Brain microvascular endothelial cell (primary cell): ENCODE data around the gene SDR39U1.
A peak's percentile ranks its signal among the peaks of the same experiment; 100 is the strongest.

ENCODE experiments used
- DNase-seq: peaks from one replicate; pipeline ENCODE4 v3.0.0-alpha.2; 2020
- H3K27ac ChIP-seq: fragments of 250-450 bp; sonication (Bioruptor Pico); 2 replicates; pipeline ENCODE4 v1.5.1; 2020; ENCODE audit warnings: mild to moderate bottlenecking, moderate library complexity
- H3K27me3 ChIP-seq: fragments of 250-450 bp; sonication (Bioruptor Pico); replicated peaks from 2 replicates; pipeline ENCODE4 v1.5.1; 2020; ENCODE audit warnings: mild to moderate bottlenecking
- H3K36me3 ChIP-seq: fragments of 250-450 bp; sonication (Bioruptor Pico); replicated peaks from 2 replicates; pipeline ENCODE4 v1.5.1; 2020; ENCODE audit warnings: mild to moderate bottlenecking
- H3K4me3 ChIP-seq: 2 replicates; pipeline ENCODE4 v1.5.1; 2011; ENCODE audit warnings: low read depth, mild to moderate bottlenecking, control low read depth, low read length, moderate library complexity
- in situ Hi-C: cut with HindIII; loops from 2 replicates; pipeline ENCODE4 v1.10.0; 2017; ENCODE audit warnings: low sequenced_read_pairs, low pct_ligation_motif_present
- TF ChIP-seq, protein P1 (sequence below): IDR thresholded peaks from 2 replicates; pipeline ENCODE4 v1.5.1; 2011; ENCODE audit warnings: low read depth, mild to moderate bottlenecking, moderate library complexity, low read length, control low read depth, inconsistent platforms; ENCODE audit errors: missing control alignments

The SDR39U1 gene

DNA sequence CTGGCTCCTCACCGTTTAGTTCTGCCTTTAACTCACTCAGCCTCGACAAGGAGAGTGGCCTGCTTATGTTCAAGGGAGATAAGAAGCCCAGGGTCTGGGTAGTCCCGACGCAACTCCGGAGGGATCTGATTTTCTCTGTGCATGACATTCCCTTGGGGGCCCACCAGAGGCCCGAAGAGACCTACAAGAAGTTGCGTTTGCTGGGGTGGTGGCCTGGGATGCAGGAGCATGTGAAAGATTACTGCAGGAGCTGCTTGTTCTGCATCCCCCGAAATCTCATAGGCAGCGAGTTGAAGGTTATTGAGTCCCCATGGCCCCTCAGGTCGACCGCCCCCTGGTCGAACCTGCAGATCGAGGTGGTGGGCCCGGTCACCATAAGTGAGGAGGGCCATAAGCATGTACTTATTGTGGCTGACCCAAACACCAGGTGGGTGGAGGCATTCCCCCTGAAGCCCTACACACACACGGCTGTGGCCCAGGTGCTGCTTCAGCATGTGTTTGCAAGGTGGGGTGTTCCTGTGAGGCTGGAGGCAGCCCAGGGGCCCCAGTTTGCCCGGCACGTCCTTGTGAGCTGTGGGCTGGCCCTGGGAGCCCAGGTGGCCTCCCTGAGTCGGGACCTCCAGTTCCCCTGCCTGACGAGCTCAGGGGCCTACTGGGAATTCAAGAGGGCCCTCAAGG lies 26.2 kb downstream of the SDR39U1 start:
- DNase-seq: no peak
- H3K4me3 ChIP-seq: no peak overlapping the region
- H3K36me3 ChIP-seq: peaks cover 4% of the 10 kb centered on the region
- TF ChIP-seq, protein P1, sequence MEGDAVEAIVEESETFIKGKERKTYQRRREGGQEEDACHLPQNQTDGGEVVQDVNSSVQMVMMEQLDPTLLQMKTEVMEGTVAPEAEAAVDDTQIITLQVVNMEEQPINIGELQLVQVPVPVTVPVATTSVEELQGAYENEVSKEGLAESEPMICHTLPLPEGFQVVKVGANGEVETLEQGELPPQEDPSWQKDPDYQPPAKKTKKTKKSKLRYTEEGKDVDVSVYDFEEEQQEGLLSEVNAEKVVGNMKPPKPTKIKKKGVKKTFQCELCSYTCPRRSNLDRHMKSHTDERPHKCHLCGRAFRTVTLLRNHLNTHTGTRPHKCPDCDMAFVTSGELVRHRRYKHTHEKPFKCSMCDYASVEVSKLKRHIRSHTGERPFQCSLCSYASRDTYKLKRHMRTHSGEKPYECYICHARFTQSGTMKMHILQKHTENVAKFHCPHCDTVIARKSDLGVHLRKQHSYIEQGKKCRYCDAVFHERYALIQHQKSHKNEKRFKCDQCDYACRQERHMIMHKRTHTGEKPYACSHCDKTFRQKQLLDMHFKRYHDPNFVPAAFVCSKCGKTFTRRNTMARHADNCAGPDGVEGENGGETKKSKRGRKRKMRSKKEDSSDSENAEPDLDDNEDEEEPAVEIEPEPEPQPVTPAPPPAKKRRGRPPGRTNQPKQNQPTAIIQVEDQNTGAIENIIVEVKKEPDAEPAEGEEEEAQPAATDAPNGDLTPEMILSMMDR: no peak
- no peaks in the 10 kb centered on the region for H3K27me3 ChIP-seq
- no peak overlapping the region for H3K27ac ChIP-seq
- in situ Hi-C loops: no loop called here

DNA sequence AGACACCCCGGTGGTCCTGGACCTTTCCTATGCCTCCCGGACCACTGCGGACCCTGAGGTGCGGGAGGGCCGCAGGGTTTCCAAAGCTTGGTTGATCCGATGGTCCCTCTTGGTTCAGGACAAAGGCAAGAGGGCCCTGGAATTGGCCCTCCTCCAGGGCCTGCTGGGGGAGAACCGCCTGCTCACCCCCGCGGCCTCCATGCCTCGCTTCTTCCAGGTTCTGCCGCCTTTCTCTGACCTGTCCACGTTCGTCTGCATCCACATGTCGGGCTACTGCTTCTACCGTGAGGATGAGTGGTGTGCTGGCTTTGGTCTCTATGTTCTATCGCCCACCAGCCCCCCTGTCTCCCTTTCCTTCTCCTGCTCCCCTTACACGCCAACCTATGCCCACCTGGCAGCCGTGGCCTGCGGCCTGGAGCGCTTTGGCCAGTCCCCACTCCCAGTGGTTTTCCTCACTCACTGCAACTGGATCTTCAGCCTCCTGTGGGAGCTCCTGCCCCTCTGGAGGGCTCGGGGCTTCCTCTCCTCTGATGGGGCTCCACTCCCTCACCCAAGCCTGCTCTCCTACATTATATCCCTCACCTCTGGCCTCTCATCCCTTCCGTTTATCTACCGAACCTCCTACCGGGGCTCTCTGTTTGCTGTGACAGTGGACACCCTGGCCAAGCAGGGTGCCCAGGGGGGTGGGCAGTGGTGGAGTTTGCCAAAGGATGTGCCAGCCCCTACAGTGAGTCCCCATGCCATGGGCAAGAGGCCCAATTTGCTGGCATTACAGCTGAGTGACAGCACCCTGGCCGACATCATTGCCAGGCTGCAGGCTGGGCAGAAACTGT lies 26.9 kb downstream of the SDR39U1 start:
- H3K4me3 ChIP-seq: no peak overlapping the region
- in situ Hi-C loops: no loop called here
- H3K27me3 ChIP-seq: no peaks in the 10 kb centered on the region
- TF ChIP-seq, protein P1: no peak
- H3K36me3 ChIP-seq: peaks cover 4% of the 10 kb centered on the region
- no peak for DNase-seq
- H3K27ac ChIP-seq: no peak overlapping the region

DNA sequence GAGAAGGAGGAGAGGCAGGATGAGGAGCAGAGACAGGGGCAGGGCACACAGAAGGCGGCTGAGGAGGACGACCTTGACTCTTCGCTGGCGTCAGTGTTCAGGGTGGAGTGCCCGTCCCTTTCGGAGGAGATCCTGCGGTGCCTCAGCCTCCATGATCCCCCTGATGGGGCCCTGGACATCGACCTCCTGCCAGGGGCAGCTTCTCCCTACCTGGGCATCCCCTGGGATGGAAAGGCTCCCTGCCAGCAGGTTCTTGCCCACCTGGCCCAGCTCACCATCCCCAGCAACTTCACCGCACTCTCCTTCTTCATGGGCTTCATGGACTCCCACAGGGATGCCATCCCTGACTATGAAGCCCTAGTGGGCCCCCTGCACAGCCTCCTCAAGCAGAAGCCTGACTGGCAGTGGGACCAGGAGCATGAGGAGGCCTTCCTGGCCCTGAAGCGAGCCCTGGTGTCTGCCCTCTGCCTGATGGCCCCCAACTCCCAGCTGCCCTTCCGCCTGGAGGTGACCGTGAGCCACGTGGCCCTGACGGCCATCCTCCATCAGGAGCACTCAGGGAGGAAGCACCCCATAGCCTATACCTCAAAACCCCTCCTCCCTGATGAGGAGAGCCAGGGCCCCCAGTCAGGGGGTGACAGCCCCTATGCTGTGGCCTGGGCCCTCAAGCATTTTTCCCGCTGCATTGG lies 27.7 kb downstream of the SDR39U1 start:
- H3K27ac ChIP-seq: no peak overlapping the region
- H3K27me3 ChIP-seq: no peaks in the 10 kb centered on the region
- in situ Hi-C loops: no loop called here
- DNase-seq: no peak
- H3K36me3 ChIP-seq: peaks cover 4% of the 10 kb centered on the region
- no peak overlapping the region for H3K4me3 ChIP-seq
- TF ChIP-seq, protein P1: no peak

DNA sequence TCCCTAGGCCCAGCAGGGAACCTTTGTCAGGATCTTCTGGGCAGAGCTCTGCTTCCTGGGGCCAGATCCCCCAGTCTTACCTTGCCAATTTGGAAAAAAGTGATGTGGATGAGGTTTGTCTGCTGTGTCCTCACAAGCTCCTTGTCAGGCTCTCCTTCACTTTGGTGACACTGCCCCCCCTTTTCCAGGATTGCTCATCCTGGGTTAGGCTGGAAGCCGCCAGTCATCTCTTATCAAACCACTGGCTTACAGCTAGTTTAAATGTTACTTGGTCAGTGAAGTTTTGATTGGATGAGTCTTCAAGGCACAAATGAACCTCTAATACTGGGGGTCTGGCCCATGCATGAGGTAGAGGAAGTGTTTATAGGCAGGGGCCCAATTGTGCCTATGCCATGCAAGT lies 28.5 kb downstream of the SDR39U1 start:
- H3K27me3 ChIP-seq: no peaks in the 10 kb centered on the region
- no peak overlapping the region for H3K4me3 ChIP-seq
- no peak overlapping the region for H3K27ac ChIP-seq
- H3K36me3 ChIP-seq: peaks cover 4% of the 10 kb centered on the region
- in situ Hi-C loops: no loop called here
- TF ChIP-seq, protein P1: no peak
- DNase-seq: no peak

- Histone ChIP-seq H3K36me3 (peaks cover 4% of the 10 kb centered on the region), H3K27me3 (no peaks in the 10 kb centered on the region), H3K4me3 (no peak overlapping the region), H3K27ac (no peak overlapping the region)
- DNase-seq: peak; percentile 51
- in situ Hi-C loops: no loop called here
- TF ChIP-seq, protein P1: peak; percentile 86
Measured at GRCh38 chr14:24411443-24412389, 30.9 kb downstream of the SDR39U1 start.
